ENCODE results near the gene MAN1B1. TPM values are rescaled to one million over a fixed set of nuclear protein-coding genes. Genes with fewer than 3 reads are reported as not detected.

The MAN1B1 gene
- total RNA-seq, 1 experiment from 2014 or later, result 50.9 TPM

DNA sequence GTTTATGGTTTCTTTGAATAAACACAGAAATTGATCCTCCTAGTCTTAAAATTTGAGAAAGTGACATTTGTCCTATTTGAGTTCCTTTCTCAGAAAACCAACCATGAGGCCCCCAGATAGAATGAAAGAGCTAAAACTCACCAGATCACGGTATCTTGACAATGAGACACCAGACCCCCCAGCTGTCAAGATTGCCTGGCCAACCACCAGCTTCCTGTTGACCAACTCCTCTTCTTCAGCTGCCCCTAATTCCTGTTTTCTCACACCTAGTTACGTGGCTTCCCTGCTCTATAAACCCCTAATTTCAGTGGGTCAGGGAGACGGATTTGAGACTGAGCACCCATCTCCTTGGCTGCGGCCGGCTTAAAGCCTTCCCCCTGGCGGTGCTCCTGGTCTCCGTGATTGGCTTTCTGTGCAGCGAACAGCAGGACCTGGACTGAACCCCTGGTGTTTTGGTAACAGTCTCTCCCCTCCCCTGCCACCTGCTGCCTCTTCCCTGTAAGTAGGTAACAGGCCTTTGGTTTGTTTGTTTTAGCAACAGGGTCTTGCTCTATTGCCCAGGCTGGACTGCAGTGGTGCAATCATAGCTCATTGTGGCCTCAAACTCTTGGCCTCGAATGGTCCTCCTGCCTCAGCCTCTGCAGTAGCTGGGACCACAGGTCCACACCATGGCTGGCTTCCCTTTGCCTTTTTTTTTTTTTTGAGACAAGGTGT is 28.1 kb upstream of the MAN1B1 start:
- no peak overlapping the region for H3K4me3 ChIP-seq (replicated peaks in 1 of 2; ENCODE audit: low read depth in 1 of 2, low read length in 2 of 2)
- ChIA-PET RAD21 (ENCODE audit: low non-redundant PET in 1 of 2, low total read pairs in 2 of 2, uncharacterized antibody in 2 of 2, unreplicated experiment in 2 of 2) (no interaction called here), CTCF (interaction anchor here (1.2 to 3.1 kb wide), 4 partner anchors 9 to 178 kb away, joined by 3 to 14 read pairs (median 4); partner anchors contain the start of gene SAPCD2), POLR2A (interaction anchor here (1.2 kb wide), 1 partner anchor 182 kb away, joined by 4 read pairs; the partner anchor contains the start of gene TUBB4B)
- H4K20me1 ChIP-seq (ENCODE audit: insufficient read depth), result no peaks in the 10 kb centered on the region
- BruUV-seq (replicated peaks), result no TSS peak
- H3K27me3 ChIP-seq (ENCODE audit: insufficient read depth, low read length), result no peaks in the 10 kb centered on the region
- peaks cover 16 to 33% of the 10 kb centered on the region in 2 experiments; a peak in 2 of 4 replicates for H3K4me1 ChIP-seq (ENCODE audit: control insufficient read depth in 1 of 2, insufficient read depth in 2 of 2, low read length in 2 of 2)
- DNase-seq (ENCODE audit: low read depth, low spot score) (no peak), ATAC-seq (no peak)
- H3K27ac ChIP-seq (ENCODE audit: low read depth, low read length), result no peak overlapping the region
- no peaks in the 10 kb centered on the region for H3K9me2 ChIP-seq (ENCODE audit: insufficient read depth)
- no peaks in the 10 kb centered on the region for H3K79me2 ChIP-seq (ENCODE audit: insufficient read depth, low read length)
- no peaks in the 10 kb centered on the region for H3K9me3 ChIP-seq (ENCODE audit: control insufficient read depth in 1 of 2, insufficient read depth in 1 of 2, low read depth in 1 of 2, low read length in 2 of 2)
- H2AFZ ChIP-seq (ENCODE audit: low read depth, low read length, poor library complexity, severe bottlenecking), result no peak overlapping the region
- 0 out of 4 replicates have a peak, but pooled peaks cover 0 to 2% of the 10 kb centered on the region in 2 experiments for H3K36me3 ChIP-seq (ENCODE audit: control insufficient read depth in 1 of 2, insufficient read depth in 2 of 2, low read length in 2 of 2)
- no peak overlapping the region for H3K9ac ChIP-seq (ENCODE audit: low read length)
- intact Hi-C loops (cut with micrococcal nuclease), result no loop called here
- TF ChIP-seq POLR2AphosphoS5 (IDR thresholded peaks at IDR 0.05; ENCODE audit: low read depth, low read length) (no peak), CTCF (IDR thresholded peaks at IDR 0.05 in 2 of 3, conservative IDR thresholded peaks at IDR 0.05 in 1 of 3; ENCODE audit: borderline replicate concordance in 1 of 3, insufficient read depth in 1 of 3, low read depth in 2 of 3, low read length in 2 of 3) (no peak), CEBPB (IDR thresholded peaks at IDR 0.05; ENCODE audit: low read depth) (no peak), SRF (IDR thresholded peaks at IDR 0.05; ENCODE audit: low read depth) (no peak), EZH2phosphoT487 (IDR thresholded peaks at IDR 0.05; ENCODE audit: borderline replicate concordance) (no peak), SIN3A (IDR thresholded peaks at IDR 0.05; ENCODE audit: low read depth) (no peak), TCF7L2 (IDR thresholded peaks at IDR 0.05; ENCODE audit: borderline replicate concordance, extremely low read depth, insufficient read depth, insufficient read length) (no peak), FOSL1 (IDR thresholded peaks at IDR 0.05; ENCODE audit: low read depth) (no peak), CBX3 (IDR thresholded peaks at IDR 0.05; ENCODE audit: low read depth) (no peak), RAD21 (IDR thresholded peaks at IDR 0.05; ENCODE audit: low read depth) (no peak), EZH2 (IDR thresholded peaks at IDR 0.05) (no peak), ZFX (IDR thresholded peaks at IDR 0.05) (no peak), YY1 (IDR thresholded peaks at IDR 0.05; ENCODE audit: extremely low read depth, insufficient replicate concordance, low read depth, low read length) (no peak)
- TF ChIP-seq, protein P1, sequence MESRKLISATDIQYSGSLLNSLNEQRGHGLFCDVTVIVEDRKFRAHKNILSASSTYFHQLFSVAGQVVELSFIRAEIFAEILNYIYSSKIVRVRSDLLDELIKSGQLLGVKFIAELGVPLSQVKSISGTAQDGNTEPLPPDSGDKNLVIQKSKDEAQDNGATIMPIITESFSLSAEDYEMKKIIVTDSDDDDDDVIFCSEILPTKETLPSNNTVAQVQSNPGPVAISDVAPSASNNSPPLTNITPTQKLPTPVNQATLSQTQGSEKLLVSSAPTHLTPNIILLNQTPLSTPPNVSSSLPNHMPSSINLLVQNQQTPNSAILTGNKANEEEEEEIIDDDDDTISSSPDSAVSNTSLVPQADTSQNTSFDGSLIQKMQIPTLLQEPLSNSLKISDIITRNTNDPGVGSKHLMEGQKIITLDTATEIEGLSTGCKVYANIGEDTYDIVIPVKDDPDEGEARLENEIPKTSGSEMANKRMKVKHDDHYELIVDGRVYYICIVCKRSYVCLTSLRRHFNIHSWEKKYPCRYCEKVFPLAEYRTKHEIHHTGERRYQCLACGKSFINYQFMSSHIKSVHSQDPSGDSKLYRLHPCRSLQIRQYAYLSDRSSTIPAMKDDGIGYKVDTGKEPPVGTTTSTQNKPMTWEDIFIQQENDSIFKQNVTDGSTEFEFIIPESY (IDR thresholded peaks at IDR 0.05; ENCODE audit: extremely low read depth, insufficient replicate concordance, low read length), result no peak
- no peak overlapping the region for H3K4me2 ChIP-seq (ENCODE audit: low read length)

Measured in HCT116 (cell line).